GM18858 (cell line): ENCODE data around the gene METTL8.
A peak's percentile ranks its signal among the peaks of the same experiment; 100 is the strongest.

Source experiments
- ATAC-seq: cut with Tn5 transposase; IDR thresholded peaks from one replicate; pipeline ENCODE4 v1.9.1; 2021; ENCODE audit not compliant: unreplicated experiment

METTL8 gene

GRCh38 chr2:171433763-171434012 is at the start of gene METTL8:
Gene METTL8, minus strand, starts transcription at chr2:171433990. Its CDS starts 41,805 bp downstream, at chr2:171392185.
- no peak for ATAC-seq

GRCh38 chr2:171482877-171483276 is 49.1 kb upstream of the METTL8 start:
- ATAC-seq = no peak

- ATAC-seq = no peak
These were observed 48.5 kb upstream of the METTL8 start for GRCh38 chr2:171482308-171482707.

- ATAC-seq = no peak
These were observed 47.1 kb upstream of the METTL8 start for GRCh38 chr2:171480908-171481307.

GRCh38 chr2:171479154-171479814 is 45.5 kb upstream of the METTL8 start:
- ATAC-seq = peak; percentile 56

- no peak for ATAC-seq
These were observed 44.6 kb upstream of the METTL8 start for GRCh38 chr2:171478345-171478744.

GRCh38 chr2:171475979-171476378 is 42.2 kb upstream of the METTL8 start:
- no peak for ATAC-seq

- ATAC-seq = no peak
These were observed 36.3 kb upstream of the METTL8 start for GRCh38 chr2:171470129-171470528.

- no peak for ATAC-seq
These were observed 35.4 kb upstream of the METTL8 start for GRCh38 chr2:171469176-171469575.

- no peak for ATAC-seq
These were observed 26.7 kb upstream of the METTL8 start for GRCh38 chr2:171460537-171460936.

GRCh38 chr2:171459498-171459897 is 25.7 kb upstream of the METTL8 start:
- no peak for ATAC-seq

- ATAC-seq = no peak
These were observed 19.0 kb upstream of the METTL8 start for GRCh38 chr2:171452773-171453172.

GRCh38 chr2:171451074-171451473 is 17.3 kb upstream of the METTL8 start:
- no peak for ATAC-seq

GRCh38 chr2:171447675-171448074 is 13.9 kb upstream of the METTL8 start:
- ATAC-seq = no peak

GRCh38 chr2:171441470-171441869 is 7.7 kb upstream of the METTL8 start:
- no peak for ATAC-seq

GRCh38 chr2:171436307-171436706 is 2.5 kb upstream of the METTL8 start:
- ATAC-seq = no peak

- peak; percentile 80 for ATAC-seq
These were observed 511 bp upstream of the METTL8 start, which contains the start of gene DCAF17 for GRCh38 chr2:171434013-171434989. Gene DCAF17, plus strand, starts transcription at chr2:171434226. Its CDS starts 352 bp downstream, at chr2:171434578.

GRCh38 chr2:171432969-171433762 is 624 bp downstream of the METTL8 start:
- ATAC-seq = no peak

GRCh38 chr2:171432206-171432968 is 1.4 kb downstream of the METTL8 start:
- ATAC-seq = no peak

- no peak for ATAC-seq
These were observed 2.1 kb downstream of the METTL8 start for GRCh38 chr2:171431677-171432167.
